Trophoblast cell (in vitro differentiated cells and primary cell): Measurements from ENCODE around the gene PPP1R9B.

Experiments
- DNase-seq, 2 donors: peaks; one replicate each; pipeline ENCODE4 v3.0.0-alpha.2; 2016
- H2AFZ ChIP-seq: 2 replicates; pipeline ENCODE4 v1.6.1; 2013; ENCODE audit warnings: low read length, moderate library complexity, mild to moderate bottlenecking; ENCODE audit not compliant: insufficient read depth, poor library complexity
- H2AK5ac ChIP-seq: 2 replicates; pipeline ENCODE4 v1.6.1; 2013; ENCODE audit warnings: mild to moderate bottlenecking, low read length
- H2BK120ac ChIP-seq: 2 replicates; pipeline ENCODE4 v1.6.1; 2013; ENCODE audit warnings: low read length, mild to moderate bottlenecking, moderate library complexity; ENCODE audit not compliant: insufficient read depth, poor library complexity
- H2BK12ac ChIP-seq: 2 replicates; pipeline ENCODE4 v1.6.1; 2013; ENCODE audit warnings: mild to moderate bottlenecking, low read length, moderate library complexity
- H2BK5ac ChIP-seq: 2 replicates; pipeline ENCODE4 v1.6.1; 2013; ENCODE audit warnings: low read length, low read depth, moderate library complexity, mild to moderate bottlenecking; ENCODE audit not compliant: poor library complexity
- H3K14ac ChIP-seq: 2 replicates; pipeline ENCODE4 v1.6.1; 2013; ENCODE audit warnings: mild to moderate bottlenecking, low read length
- H3K18ac ChIP-seq: 2 replicates; pipeline ENCODE4 v1.6.1; 2013; ENCODE audit warnings: mild to moderate bottlenecking, low read length
- H3K23ac ChIP-seq: 2 replicates; pipeline ENCODE4 v1.6.1; 2013; ENCODE audit warnings: low read length
- H3K27ac ChIP-seq: 2 replicates; pipeline ENCODE4 v1.5.1; 2013; ENCODE audit warnings: low read depth, mild to moderate bottlenecking, inconsistent platforms, low read length, moderate library complexity
- H3K27me3 ChIP-seq: 2 replicates; pipeline ENCODE4 v1.6.1; 2013; ENCODE audit warnings: inconsistent platforms, mild to moderate bottlenecking, low read length, moderate library complexity; ENCODE audit not compliant: insufficient read depth
- H3K36me3 ChIP-seq, 2 experiments: 1 replicate in 1 of 2; 2 replicates in 1 of 2; pipeline ENCODE4 v1.6.1; 2013; ENCODE audit warnings: low read length in 2 of 2, mild to moderate bottlenecking in 2 of 2, moderate library complexity in 1 of 2; ENCODE audit not compliant: insufficient read depth in 2 of 2, control insufficient read depth in 1 of 2
- H3K4ac ChIP-seq: 2 replicates; pipeline ENCODE4 v1.6.1; 2013; ENCODE audit warnings: low read depth, mild to moderate bottlenecking, low read length, moderate library complexity
- H3K4me1 ChIP-seq, 2 experiments: 1 replicate in 1 of 2; 2 replicates in 1 of 2; pipeline ENCODE4 v1.6.1; 2013; ENCODE audit warnings: low read length in 2 of 2, mild to moderate bottlenecking in 2 of 2, moderate library complexity in 1 of 2; ENCODE audit not compliant: insufficient read depth in 2 of 2, control insufficient read depth in 1 of 2
- H3K4me2 ChIP-seq: 2 replicates; pipeline ENCODE4 v1.6.1; 2013; ENCODE audit warnings: inconsistent platforms, mild to moderate bottlenecking, low read length, moderate library complexity
- H3K4me3 ChIP-seq: 2 replicates; pipeline ENCODE4 v1.5.1; 2013; ENCODE audit warnings: mild to moderate bottlenecking, low read depth, low read length, inconsistent platforms
- H3K79me1 ChIP-seq: one replicate; pipeline ENCODE4 v1.6.1; 2013; ENCODE audit warnings: low read length
- H3K79me2 ChIP-seq: 2 replicates; pipeline ENCODE4 v1.6.1; 2013; ENCODE audit warnings: low read length, mild to moderate bottlenecking; ENCODE audit not compliant: control insufficient read depth, insufficient read depth, poor library complexity
- H3K9ac ChIP-seq: 2 replicates; pipeline ENCODE4 v1.6.1; 2013; ENCODE audit warnings: mild to moderate bottlenecking, low read length
- H3K9me3 ChIP-seq: 2 replicates; pipeline ENCODE4 v1.6.1; 2013; ENCODE audit warnings: low read depth, mild to moderate bottlenecking, control low read depth, inconsistent platforms, low read length; ENCODE audit not compliant: insufficient read depth
- H4K12ac ChIP-seq: 2 replicates; pipeline ENCODE4 v1.6.1; 2013; ENCODE audit warnings: low read depth, mild to moderate bottlenecking, low read length, moderate library complexity
- H4K8ac ChIP-seq: 2 replicates; pipeline ENCODE4 v1.6.1; 2013; ENCODE audit warnings: low read depth, mild to moderate bottlenecking, low read length, moderate library complexity
- H4K91ac ChIP-seq: one replicate; pipeline ENCODE4 v1.6.1; 2013; ENCODE audit warnings: low read depth, mild to moderate bottlenecking, low read length, moderate library complexity
- WGBS: extraction: QIAGEN DNeasy Blood & Tissue Kit; methylation state at CpG from one replicate; pipeline ENCODE4 v1.1.7; 2013; ENCODE audit warnings: missing lambda C conversion rate; ENCODE audit not compliant: insufficient read length, insufficient coverage; ENCODE audit errors: extremely low coverage; 5-methylcytosine and 5-hydroxymethylcytosine counted together

Gene PPP1R9B

DNA sequence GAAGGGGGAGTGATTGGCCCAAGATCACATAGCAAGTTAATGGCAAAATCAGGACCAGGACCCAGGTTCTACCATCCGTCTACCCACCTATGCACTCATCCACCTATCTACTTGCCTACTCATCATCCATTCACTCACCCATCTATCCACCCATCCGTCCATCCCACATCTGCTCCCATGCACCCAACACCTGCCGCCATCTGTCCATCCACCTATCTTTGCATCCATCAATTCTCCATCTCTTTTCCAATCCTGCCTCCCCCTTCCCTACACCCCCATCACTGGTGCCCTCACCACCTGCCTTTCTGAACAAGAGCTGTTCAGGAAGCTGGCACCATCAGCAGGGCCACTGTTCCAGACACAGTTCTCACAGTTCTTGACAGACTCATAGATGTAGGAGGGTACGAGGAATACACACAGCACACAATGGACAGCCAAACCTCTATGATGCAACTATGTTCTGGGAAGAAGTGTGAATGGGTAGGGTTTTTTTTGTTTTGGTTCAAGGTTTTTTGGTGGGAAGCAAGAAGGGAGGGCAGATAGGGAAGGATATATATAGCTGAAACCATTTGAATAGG is 25.0 kb downstream of the PPP1R9B start:
- H3K14ac ChIP-seq = no peak overlapping the region
- no peak overlapping the region for H3K18ac ChIP-seq
- H3K9ac ChIP-seq = no peak overlapping the region
- peaks cover 28 to 33% of the 10 kb centered on the region in 2 experiments for H3K4me1 ChIP-seq
- no peak overlapping the region for H4K8ac ChIP-seq
- no peak overlapping the region for H4K12ac ChIP-seq
- H3K27me3 ChIP-seq = no peaks in the 10 kb centered on the region
- H2BK12ac ChIP-seq = no peak overlapping the region
- peaks cover 2% of the 10 kb centered on the region for H3K79me2 ChIP-seq
- no peak overlapping the region for H3K4ac ChIP-seq
- H3K4me2 ChIP-seq = no peak overlapping the region
- WGBS = no CpG with 5 or more reads among the region's 4 CpGs
- no peak overlapping the region for H2BK5ac ChIP-seq
- H2AK5ac ChIP-seq = no peak overlapping the region
- no peak overlapping the region for H3K27ac ChIP-seq
- H3K9me3 ChIP-seq = peaks cover 3% of the 10 kb centered on the region
- no peaks in the 10 kb centered on the region for H3K36me3 ChIP-seq
- no peak overlapping the region for H2BK120ac ChIP-seq
- DNase-seq = no peak
- H3K23ac ChIP-seq = no peak overlapping the region
- peaks cover 20% of the 10 kb centered on the region for H3K79me1 ChIP-seq
- H3K4me3 ChIP-seq = no peak overlapping the region
- no peak overlapping the region for H2AFZ ChIP-seq
- no peak overlapping the region for H4K91ac ChIP-seq

DNA sequence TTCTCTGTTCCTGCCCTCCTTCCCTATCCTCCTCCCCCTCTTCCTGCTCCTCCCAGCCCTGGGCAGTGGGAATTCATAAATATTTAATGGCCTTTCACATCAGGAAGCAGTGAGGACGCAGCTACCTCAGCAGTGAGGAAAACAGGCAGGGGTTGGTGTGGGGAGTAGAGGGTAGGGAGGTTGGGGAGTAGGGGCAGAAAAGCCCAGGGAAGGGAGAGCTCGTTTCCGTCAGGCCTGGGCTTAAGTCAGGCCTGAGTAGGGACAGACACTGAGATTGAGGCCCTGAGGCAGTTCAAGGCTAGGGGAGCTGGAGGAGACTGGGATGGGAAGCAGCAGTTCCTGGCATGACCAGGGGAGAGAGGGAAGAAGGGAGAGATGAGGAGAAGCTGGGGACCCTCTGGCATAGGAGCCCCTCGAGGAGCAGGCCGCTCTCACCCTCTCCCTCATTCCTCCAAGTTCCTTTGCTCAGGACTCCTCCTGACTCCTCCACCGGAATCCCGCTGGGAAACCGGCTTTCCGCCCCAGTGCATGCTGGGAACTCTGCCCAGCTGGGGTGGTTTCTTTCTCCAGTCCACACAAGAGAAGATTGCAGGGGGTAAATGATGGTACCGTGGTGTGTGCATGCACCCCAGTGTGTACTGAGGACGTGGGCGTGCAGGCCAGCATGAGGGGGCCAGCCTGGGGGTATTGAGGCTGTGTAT is 26.7 kb downstream of the PPP1R9B start:
- H4K91ac ChIP-seq = peak overlapping the region; percentile 2
- peak overlapping the region; percentile 9 for H2AFZ ChIP-seq
- no peaks in the 10 kb centered on the region for H3K27me3 ChIP-seq
- H3K79me2 ChIP-seq = no peaks in the 10 kb centered on the region
- H2AK5ac ChIP-seq = peak overlapping the region; percentile 28
- peak overlapping the region; percentile 28 for H2BK12ac ChIP-seq
- peaks cover 13% of the 10 kb centered on the region for H3K79me1 ChIP-seq
- no peak overlapping the region for H3K23ac ChIP-seq
- H3K14ac ChIP-seq = no peak overlapping the region
- peak overlapping the region; percentile 13 for H2BK120ac ChIP-seq
- no peak overlapping the region for H2BK5ac ChIP-seq
- H3K4me3 ChIP-seq = no peak overlapping the region
- peak overlapping the region; percentile 6 for H4K12ac ChIP-seq
- peak overlapping the region; percentile 42 for H3K27ac ChIP-seq
- no peak overlapping the region for H3K4ac ChIP-seq
- H3K18ac ChIP-seq = no peak overlapping the region
- no peak for DNase-seq
- peaks cover 23 to 27% of the 10 kb centered on the region in 2 experiments for H3K4me1 ChIP-seq
- no CpG with 5 or more reads among the region's 12 CpGs for WGBS
- no peak overlapping the region for H3K4me2 ChIP-seq
- no peaks in the 10 kb centered on the region for H3K36me3 ChIP-seq
- no peak overlapping the region for H3K9ac ChIP-seq
- H3K9me3 ChIP-seq = peaks cover 3% of the 10 kb centered on the region
- H4K8ac ChIP-seq = peak overlapping the region; percentile 30

DNA sequence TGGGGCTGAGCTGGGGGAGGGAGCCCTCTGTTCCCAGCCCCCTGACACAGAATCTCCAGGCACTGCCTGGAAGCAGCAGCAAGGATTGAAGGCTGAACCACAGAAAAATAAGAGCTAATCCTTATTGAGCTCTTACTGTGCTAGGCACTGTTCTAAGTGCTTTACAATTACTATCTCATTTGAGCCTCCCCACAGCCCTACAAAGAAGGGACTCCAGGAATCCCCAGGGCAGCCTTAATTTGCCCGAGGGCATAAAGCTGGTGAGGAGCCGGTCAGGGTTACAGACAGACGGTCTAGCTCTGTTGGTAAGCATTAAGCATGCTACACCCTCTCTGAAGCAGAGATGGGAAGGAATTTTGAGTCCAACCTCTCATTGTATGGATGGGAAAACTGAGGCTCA is 27.5 kb downstream of the PPP1R9B start:
- Histone ChIP-seq H3K4me3 (no peak overlapping the region), H3K27me3 (no peaks in the 10 kb centered on the region), H2BK12ac (peak overlapping the region; percentile 28), H3K4me1 (peaks cover 16 to 20% of the 10 kb centered on the region in 2 experiments), H3K79me2 (no peaks in the 10 kb centered on the region), H3K9ac (peak overlapping the region; percentile 6), H3K9me3 (peaks cover 3% of the 10 kb centered on the region), H3K18ac (peak overlapping the region; percentile 50), H2BK120ac (peak overlapping the region; percentile 48), H4K8ac (peak overlapping the region; percentile 30), H2AFZ (no peak overlapping the region), H2AK5ac (peak overlapping the region; percentile 28), H2BK5ac (peak overlapping the region; percentile 27), H4K12ac (no peak overlapping the region), H4K91ac (peak overlapping the region; percentile 60), H3K14ac (peak overlapping the region; percentile 45), H3K36me3 (no peaks in the 10 kb centered on the region), H3K4me2 (no peak overlapping the region), H3K27ac (peak overlapping the region; percentile 42), H3K23ac (no peak overlapping the region), H3K4ac (no peak overlapping the region), H3K79me1 (peaks cover 8% of the 10 kb centered on the region)
- DNase-seq = no peak
- no CpG with 5 or more reads among the region's 3 CpGs for WGBS

GRCh38 chr17:50120475-50121253 is 29.8 kb downstream of the PPP1R9B start:
- no peak overlapping the region for H4K91ac ChIP-seq
- no CpG with 5 or more reads among the region's 7 CpGs for WGBS

More at GRCh38 chr17:50120475-50121253, 29.8 kb downstream of the PPP1R9B start:
- H3K36me3 ChIP-seq = no peaks in the 10 kb centered on the region
- H3K4me3 ChIP-seq = no peak overlapping the region
- H3K23ac ChIP-seq = no peak overlapping the region
- no peak overlapping the region for H2BK5ac ChIP-seq
- H3K27me3 ChIP-seq = no peaks in the 10 kb centered on the region
- H3K9ac ChIP-seq = no peak overlapping the region
- H3K9me3 ChIP-seq = peaks cover 3% of the 10 kb centered on the region
- H3K14ac ChIP-seq = no peak overlapping the region
- no peaks in the 10 kb centered on the region for H3K79me2 ChIP-seq
- H3K4ac ChIP-seq = no peak overlapping the region
- H4K12ac ChIP-seq = no peak overlapping the region
- no peak overlapping the region for H2AK5ac ChIP-seq
- DNase-seq = no peak
- H3K4me1 ChIP-seq = peaks cover 15 to 20% of the 10 kb centered on the region in 2 experiments
- H4K8ac ChIP-seq = no peak overlapping the region
- no peak overlapping the region for H2BK120ac ChIP-seq
- H2AFZ ChIP-seq = no peak overlapping the region
- H2BK12ac ChIP-seq = no peak overlapping the region
- no peak overlapping the region for H3K4me2 ChIP-seq
- H3K18ac ChIP-seq = no peak overlapping the region
- peaks cover 7% of the 10 kb centered on the region for H3K79me1 ChIP-seq
- H3K27ac ChIP-seq = no peak overlapping the region
